Neural progenitor cell (in vitro differentiated cells): ENCODE results near the gene SLC27A4. TPM values are rescaled to one million over a fixed set of nuclear protein-coding genes. Genes with fewer than 3 reads are reported as not detected.

Source experiments
- DNase-seq: peaks from one replicate; pipeline ENCODE4 v3.0.0-alpha.2; 2016; ENCODE audit warnings: low spot score
- H2AFZ ChIP-seq: fragments of 200-600 bp; sonication (generic); replicated peaks from 2 replicates; pipeline ENCODE4 v1.6.1; 2016; ENCODE audit warnings: antibody characterized with exemption
- H3F3A ChIP-seq: fragments of 200-600 bp; sonication (generic); 2 replicates; pipeline ENCODE4 v1.6.1; 2016; ENCODE audit warnings: antibody characterized with exemption, low read depth
- H3K27ac ChIP-seq: fragments of 200-600 bp; sonication (generic); 2 replicates; pipeline ENCODE4 v1.5.1; 2016; ENCODE audit warnings: mild to moderate bottlenecking
- H3K27me3 ChIP-seq: fragments of 200-600 bp; sonication (generic); 2 replicates; pipeline ENCODE4 v1.6.1; 2016; ENCODE audit warnings: mild to moderate bottlenecking, moderate library complexity
- H3K36me3 ChIP-seq: fragments of 200-600 bp; sonication (generic); 2 replicates; pipeline ENCODE4 v1.5.1; 2016
- H3K4me1 ChIP-seq: fragments of 200-600 bp; sonication (generic); 2 replicates; pipeline ENCODE4 v1.6.1; 2016; ENCODE audit warnings: mixed run types
- H3K4me2 ChIP-seq: fragments of 200-600 bp; sonication (generic); 2 replicates; pipeline ENCODE4 v1.6.1; 2016
- H3K4me3 ChIP-seq: fragments of 200-600 bp; sonication (generic); 2 replicates; pipeline ENCODE4 v1.5.1; 2016
- H3K79me2 ChIP-seq: fragments of 200-600 bp; sonication (generic); 2 replicates; pipeline ENCODE4 v1.6.1; 2016; ENCODE audit warnings: low read depth
- H3K9ac ChIP-seq: fragments of 200-600 bp; sonication (generic); 2 replicates; pipeline ENCODE4 v1.6.1; 2016
- H3K9me3 ChIP-seq: fragments of 200-600 bp; sonication (generic); 2 replicates; pipeline ENCODE4 v1.5.1; 2016; ENCODE audit warnings: low read depth
- H4K20me1 ChIP-seq: fragments of 200-600 bp; sonication (generic); 2 replicates; pipeline ENCODE4 v1.6.1; 2016; ENCODE audit warnings: low read depth
- H3K27ac Mint-ChIP-seq: 3 replicates; pipeline ENCODE4 v1.8.0; 2021; ENCODE audit warnings: mixed read lengths
- H3K27me3 Mint-ChIP-seq: 2 replicates; pipeline ENCODE4 v1.8.0; 2022; ENCODE audit warnings: low read depth, mild to moderate bottlenecking, inconsistent platforms, moderate library complexity, mixed read lengths; ENCODE audit not compliant: insufficient read depth
- H3K36me3 Mint-ChIP-seq: 3 replicates; pipeline ENCODE4 v1.8.0; 2021; ENCODE audit warnings: mixed read lengths
- H3K4me1 Mint-ChIP-seq: 3 replicates; pipeline ENCODE4 v1.8.0; 2021; ENCODE audit warnings: mixed read lengths
- H3K4me3 Mint-ChIP-seq: 3 replicates; pipeline ENCODE4 v1.8.0; 2021; ENCODE audit warnings: mild to moderate bottlenecking, moderate library complexity, mixed read lengths
- H3K9me3 Mint-ChIP-seq: 3 replicates; pipeline ENCODE4 v1.8.0; 2020; ENCODE audit warnings: mixed read lengths
- EZH2 ChIP-seq: fragments of 200-600 bp; sonication (generic); IDR thresholded peaks from 2 replicates; pipeline ENCODE4 v1.6.1; 2017; ENCODE audit warnings: antibody characterized with exemption, mild to moderate bottlenecking, moderate library complexity
- EZH2phosphoT487 ChIP-seq: fragments of 200-600 bp; sonication (generic); IDR thresholded peaks from 2 replicates; pipeline ENCODE4 v1.6.1; 2017; ENCODE audit warnings: antibody characterized with exemption
- total RNA-seq: library from RNA; depleted of rRNA; stranded (reverse); fragments of >200 nt; gene quantifications from 2 replicates; pipeline ENCODE4 v1.2.3, GENCODE V29; 2015; ENCODE audit warnings: low replicate concordance
- TF ChIP-seq, protein P1 (sequence below): fragments of 200-600 bp; sonication (generic); IDR thresholded peaks from 2 replicates; pipeline ENCODE4 v1.5.1; 2017; ENCODE audit warnings: antibody characterized with exemption, mild to moderate bottlenecking

The SLC27A4 gene
- 4.4 and 8.6 TPM in 2 replicates for total RNA-seq

DNA sequence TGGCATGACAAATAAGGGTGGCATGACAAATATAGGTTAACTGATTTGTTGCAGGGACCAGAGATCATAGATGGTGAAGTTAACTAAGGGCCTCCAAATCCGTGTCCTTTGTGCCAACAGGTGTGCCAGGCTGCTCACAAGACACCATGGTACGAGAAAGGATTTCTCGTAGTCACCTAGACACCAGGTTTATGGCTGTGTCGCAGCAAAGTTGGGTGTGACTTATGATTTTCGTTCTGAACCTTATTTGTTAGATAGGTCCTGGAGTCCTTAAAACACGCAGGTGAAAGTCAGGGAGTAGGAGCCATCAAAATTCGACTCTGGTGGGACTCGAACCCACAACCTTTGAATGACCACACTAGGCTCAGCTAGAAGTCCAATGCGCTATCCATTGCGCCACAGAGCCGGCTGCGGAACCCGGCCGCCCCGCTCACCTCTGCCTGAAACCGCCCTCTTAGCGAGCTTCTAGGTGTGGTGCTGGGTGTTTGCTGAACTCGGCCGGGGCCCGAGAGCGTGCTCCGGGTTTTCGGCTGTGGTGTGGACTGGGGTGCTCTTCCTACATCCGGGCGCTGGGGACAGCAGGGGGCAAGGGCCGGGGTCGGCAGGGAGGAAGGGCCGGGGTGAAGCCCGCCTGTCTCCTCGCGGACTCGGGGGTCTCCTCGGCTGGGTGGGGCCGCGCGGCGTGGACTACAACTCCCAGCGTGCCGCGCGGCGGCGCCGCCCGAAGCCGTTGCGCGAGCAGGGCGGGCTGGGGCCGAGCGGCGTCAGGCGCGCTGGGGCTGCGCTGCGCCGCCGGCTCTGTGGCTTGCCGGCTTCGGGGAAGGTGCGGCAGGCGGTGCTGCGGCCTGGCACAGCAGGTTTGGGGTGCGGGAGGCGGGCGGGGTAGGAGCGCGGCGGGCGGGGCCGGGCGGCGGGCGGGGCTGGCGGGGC is at the start of gene SLC27A4:
TSS of gene SLC27A4 (plus strand) at position 767 of the 930 bp plus-strand sequence. CDS start 2,606 bp downstream, outside the sequence.
- H3K4me1 Mint-ChIP-seq = peaks cover 5% of the 10 kb centered on the region
- no peak within 1 kb of the TSS for H3K9ac ChIP-seq
- H2AFZ ChIP-seq = peak within 1 kb of the TSS; percentile 95
- no peaks in the 10 kb centered on the region for H3K9me3 ChIP-seq
- peaks cover 4% of the 10 kb centered on the region for H3K27me3 Mint-ChIP-seq
- peak within 1 kb of the TSS; percentile 93 for H3K4me2 ChIP-seq
- peak within 1 kb of the TSS; percentile 95 for H3K4me3 ChIP-seq
- H3F3A ChIP-seq = peaks cover 16% of the 10 kb centered on the region
- peaks cover 18% of the 10 kb centered on the region for H4K20me1 ChIP-seq
- no peak within 1 kb of the TSS for H3K27ac ChIP-seq
- H3K36me3 ChIP-seq = no peaks in the 10 kb centered on the region
- H3K27me3 ChIP-seq = peaks cover 9% of the 10 kb centered on the region
- H3K79me2 ChIP-seq = no peaks in the 10 kb centered on the region
- TF ChIP-seq EZH2 (no peak), EZH2phosphoT487 (no peak)
- TF ChIP-seq, protein P1, sequence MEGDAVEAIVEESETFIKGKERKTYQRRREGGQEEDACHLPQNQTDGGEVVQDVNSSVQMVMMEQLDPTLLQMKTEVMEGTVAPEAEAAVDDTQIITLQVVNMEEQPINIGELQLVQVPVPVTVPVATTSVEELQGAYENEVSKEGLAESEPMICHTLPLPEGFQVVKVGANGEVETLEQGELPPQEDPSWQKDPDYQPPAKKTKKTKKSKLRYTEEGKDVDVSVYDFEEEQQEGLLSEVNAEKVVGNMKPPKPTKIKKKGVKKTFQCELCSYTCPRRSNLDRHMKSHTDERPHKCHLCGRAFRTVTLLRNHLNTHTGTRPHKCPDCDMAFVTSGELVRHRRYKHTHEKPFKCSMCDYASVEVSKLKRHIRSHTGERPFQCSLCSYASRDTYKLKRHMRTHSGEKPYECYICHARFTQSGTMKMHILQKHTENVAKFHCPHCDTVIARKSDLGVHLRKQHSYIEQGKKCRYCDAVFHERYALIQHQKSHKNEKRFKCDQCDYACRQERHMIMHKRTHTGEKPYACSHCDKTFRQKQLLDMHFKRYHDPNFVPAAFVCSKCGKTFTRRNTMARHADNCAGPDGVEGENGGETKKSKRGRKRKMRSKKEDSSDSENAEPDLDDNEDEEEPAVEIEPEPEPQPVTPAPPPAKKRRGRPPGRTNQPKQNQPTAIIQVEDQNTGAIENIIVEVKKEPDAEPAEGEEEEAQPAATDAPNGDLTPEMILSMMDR = no peak
- no peaks in the 10 kb centered on the region for H3K9me3 Mint-ChIP-seq
- peak; percentile 94 for DNase-seq
- no peaks in the 10 kb centered on the region for H3K4me1 ChIP-seq
- peak within 1 kb of the TSS; percentile 81 for H3K27ac Mint-ChIP-seq
- H3K4me3 Mint-ChIP-seq = peak within 1 kb of the TSS; percentile 96
- peaks cover 8% of the 10 kb centered on the region for H3K36me3 Mint-ChIP-seq

DNA sequence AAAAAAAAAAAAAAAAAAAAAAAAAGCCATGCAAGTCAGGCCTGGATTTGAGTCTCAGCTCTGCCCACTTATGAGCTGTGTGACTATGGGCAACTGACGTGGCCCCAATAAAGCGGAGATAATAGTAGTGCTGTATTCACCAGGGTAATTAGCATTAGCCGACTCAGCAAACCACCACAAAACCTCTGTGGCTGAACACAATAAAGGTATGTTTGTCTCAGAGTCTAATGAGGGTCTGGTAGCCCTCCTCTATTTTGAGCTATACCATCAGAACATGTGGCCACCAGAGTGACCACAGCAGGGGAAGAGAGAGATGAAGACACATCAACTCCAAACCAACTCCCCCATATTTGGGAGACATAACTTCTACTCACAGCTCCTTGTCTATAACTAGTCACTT is 48.3 kb upstream of the SLC27A4 start:
- Histone ChIP-seq H3K27ac (no peak overlapping the region), H3K36me3 (no peaks in the 10 kb centered on the region), H3K79me2 (no peaks in the 10 kb centered on the region), H3F3A (no peaks in the 10 kb centered on the region), H3K4me3 (no peak overlapping the region), H4K20me1 (no peaks in the 10 kb centered on the region), H3K4me2 (no peak overlapping the region), H3K9ac (no peak overlapping the region), H3K27me3 (no peaks in the 10 kb centered on the region), H3K9me3 (no peaks in the 10 kb centered on the region), H2AFZ (no peak overlapping the region), H3K4me1 (no peaks in the 10 kb centered on the region)
- H3K4me1 Mint-ChIP-seq = peaks cover 7% of the 10 kb centered on the region
- no peak for DNase-seq
- TF ChIP-seq EZH2 = no peak
- no peak overlapping the region for H3K27ac Mint-ChIP-seq
- H3K4me3 Mint-ChIP-seq = no peak overlapping the region
- no peaks in the 10 kb centered on the region for H3K9me3 Mint-ChIP-seq
- H3K27me3 Mint-ChIP-seq = no peaks in the 10 kb centered on the region
- H3K36me3 Mint-ChIP-seq = peaks cover 3% of the 10 kb centered on the region

DNA sequence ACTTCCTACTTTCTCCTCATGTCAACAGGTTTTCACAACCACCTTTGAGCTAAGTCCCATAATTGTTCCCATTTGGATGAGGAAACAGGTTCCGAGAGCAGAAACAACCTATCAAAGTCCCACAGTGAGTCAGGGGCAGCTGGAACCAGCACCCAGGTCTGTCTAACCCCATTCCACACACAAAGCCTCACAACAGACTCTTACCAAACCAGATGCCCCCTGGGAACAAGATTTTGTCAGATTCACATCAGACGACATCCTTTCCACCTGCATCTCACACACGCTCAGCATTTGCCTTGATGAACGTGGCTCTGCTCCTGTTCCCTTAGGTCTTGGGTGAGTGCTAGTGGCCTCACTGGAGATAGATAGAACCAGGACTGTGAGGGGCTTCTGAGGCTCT is 47.2 kb upstream of the SLC27A4 start:
- peaks cover 7% of the 10 kb centered on the region for H3K4me1 Mint-ChIP-seq
- no peaks in the 10 kb centered on the region for H3K9me3 ChIP-seq
- no peak overlapping the region for H3K27ac ChIP-seq
- H3K36me3 ChIP-seq = no peaks in the 10 kb centered on the region
- H3K27ac Mint-ChIP-seq = peak overlapping the region; percentile 2
- no peaks in the 10 kb centered on the region for H4K20me1 ChIP-seq
- no peak overlapping the region for H3K4me2 ChIP-seq
- H2AFZ ChIP-seq = no peak overlapping the region
- no peaks in the 10 kb centered on the region for H3K36me3 Mint-ChIP-seq
- TF ChIP-seq EZH2 (no peak), EZH2phosphoT487 (no peak)
- TF ChIP-seq, protein P1 = no peak
- H3F3A ChIP-seq = no peaks in the 10 kb centered on the region
- no peaks in the 10 kb centered on the region for H3K4me1 ChIP-seq
- no peaks in the 10 kb centered on the region for H3K27me3 ChIP-seq
- H3K9me3 Mint-ChIP-seq = no peaks in the 10 kb centered on the region
- no peak overlapping the region for H3K4me3 ChIP-seq
- no peak overlapping the region for H3K9ac ChIP-seq
- no peak for DNase-seq
- H3K4me3 Mint-ChIP-seq = no peak overlapping the region
- no peaks in the 10 kb centered on the region for H3K79me2 ChIP-seq
- H3K27me3 Mint-ChIP-seq = no peaks in the 10 kb centered on the region

DNA sequence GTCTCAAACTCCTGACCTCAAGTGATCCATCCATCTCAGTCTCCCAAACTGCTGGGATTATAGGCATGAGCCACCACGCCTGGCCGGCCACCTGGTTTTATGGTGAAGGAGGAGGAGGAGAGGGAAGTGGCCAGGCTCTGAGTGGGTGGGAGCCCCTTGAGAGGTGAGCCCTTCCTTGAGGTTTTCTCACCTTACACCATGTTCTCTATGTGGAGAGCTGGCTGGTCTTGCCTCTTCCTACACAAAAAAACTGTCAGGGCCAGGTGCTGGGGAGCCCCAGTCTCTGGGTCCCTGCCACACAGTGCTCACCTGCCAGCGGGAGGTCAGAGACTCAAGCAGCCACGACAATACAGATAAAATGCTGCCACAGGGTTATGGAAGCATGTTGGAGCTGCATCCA is 46.2 kb upstream of the SLC27A4 start:
- no peaks in the 10 kb centered on the region for H3K9me3 Mint-ChIP-seq
- no peaks in the 10 kb centered on the region for H3K36me3 Mint-ChIP-seq
- H3K27me3 Mint-ChIP-seq = no peaks in the 10 kb centered on the region
- Histone ChIP-seq H4K20me1 (no peaks in the 10 kb centered on the region), H3K4me1 (no peaks in the 10 kb centered on the region), H3K4me3 (no peak overlapping the region), H2AFZ (no peak overlapping the region), H3K27me3 (no peaks in the 10 kb centered on the region), H3K4me2 (no peak overlapping the region), H3K36me3 (no peaks in the 10 kb centered on the region), H3K9me3 (no peaks in the 10 kb centered on the region), H3K79me2 (no peaks in the 10 kb centered on the region), H3K9ac (no peak overlapping the region), H3K27ac (no peak overlapping the region), H3F3A (no peaks in the 10 kb centered on the region)
- H3K27ac Mint-ChIP-seq = no peak overlapping the region
- TF ChIP-seq EZH2phosphoT487 (no peak), EZH2 (no peak)
- TF ChIP-seq, protein P1 = no peak
- H3K4me3 Mint-ChIP-seq = no peak overlapping the region
- DNase-seq = no peak
- peaks cover 7% of the 10 kb centered on the region for H3K4me1 Mint-ChIP-seq
